ENCODE data around the gene PLEKHG3.
"Not testable (repeated sequence)": the region's sequence is repeated elsewhere in the genome, so short reads cannot be mapped to it uniquely, and the experiment has no call there.

PLEKHG3 gene

DNA sequence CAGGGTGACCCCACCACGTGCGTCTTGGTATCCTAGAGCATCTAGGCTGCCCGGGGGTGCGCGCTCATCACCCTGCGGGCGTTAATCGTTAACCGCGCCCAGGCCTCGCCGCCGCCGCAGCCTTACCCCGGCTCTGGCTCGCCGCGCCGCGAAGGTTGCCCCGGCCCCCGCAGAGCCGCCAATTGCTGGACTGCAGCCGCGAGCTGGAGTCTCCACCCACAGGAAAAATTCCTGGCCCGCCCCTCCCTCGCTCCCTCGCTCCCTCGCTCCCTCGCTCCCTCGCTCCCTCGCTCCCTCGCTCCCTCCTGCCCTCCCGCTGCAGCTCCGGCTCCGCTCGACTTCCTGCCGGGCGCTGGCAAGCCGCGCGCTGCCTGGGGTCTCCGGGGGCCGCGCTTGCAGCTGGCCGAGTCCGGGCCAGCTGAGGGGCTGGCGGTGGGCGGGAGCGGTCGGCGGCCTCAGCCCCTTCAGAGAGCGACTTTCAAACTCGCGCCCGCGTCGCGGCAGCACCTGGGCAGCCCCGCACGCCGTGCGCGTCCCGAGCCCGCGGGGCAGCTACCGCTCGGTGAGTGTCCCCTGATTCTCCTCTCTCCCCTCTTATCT, at the start of gene PLEKHG3:
TSS of gene PLEKHG3 (plus strand) at position 282 of the 600 bp plus-strand sequence. CDS start 23,208 bp downstream, outside the sequence.
- no peak for DNase-seq (ENCODE audit: low spot score)

DNA sequence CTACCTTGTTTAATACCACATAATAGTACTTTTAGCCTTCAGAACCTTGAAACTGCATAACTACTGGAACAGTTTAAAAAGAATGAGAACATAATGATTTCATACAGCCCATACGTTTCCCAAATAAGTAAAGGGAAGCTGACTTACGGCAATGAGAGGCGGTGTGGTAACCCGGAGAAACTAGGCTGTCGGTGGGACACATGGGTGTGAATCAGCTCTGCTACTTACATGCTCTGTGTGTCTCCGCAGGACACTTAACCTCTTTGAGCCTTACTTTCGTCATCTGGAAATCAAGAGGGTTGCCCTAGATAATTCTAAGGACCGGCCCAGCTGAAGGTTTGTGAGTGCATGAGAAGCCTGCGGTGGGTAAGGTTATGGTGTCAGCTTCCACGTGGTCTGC, 49.3 kb upstream of the PLEKHG3 start:
- no peak for DNase-seq (ENCODE audit: low spot score)

DNA sequence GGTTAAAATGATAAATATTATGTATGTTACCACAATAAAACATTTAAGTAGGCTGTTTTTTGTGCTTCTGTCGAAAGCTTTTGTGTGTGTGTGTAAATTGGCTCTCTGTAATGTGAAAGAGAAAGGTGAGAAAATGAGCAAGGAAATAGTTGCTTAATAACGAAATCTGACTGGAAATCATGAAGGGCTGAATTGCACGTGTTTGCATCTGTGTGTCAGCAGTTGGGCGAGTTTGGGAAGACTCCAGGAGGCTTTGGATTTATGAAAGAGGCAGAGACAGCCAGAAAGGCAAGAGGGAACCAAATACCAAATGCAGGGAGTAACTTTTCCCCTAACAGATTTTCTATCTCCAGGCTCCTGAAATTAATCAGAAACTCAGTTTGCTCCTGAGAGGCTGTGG, 47.2 kb upstream of the PLEKHG3 start:
- no peak for DNase-seq (ENCODE audit: low spot score)

DNA sequence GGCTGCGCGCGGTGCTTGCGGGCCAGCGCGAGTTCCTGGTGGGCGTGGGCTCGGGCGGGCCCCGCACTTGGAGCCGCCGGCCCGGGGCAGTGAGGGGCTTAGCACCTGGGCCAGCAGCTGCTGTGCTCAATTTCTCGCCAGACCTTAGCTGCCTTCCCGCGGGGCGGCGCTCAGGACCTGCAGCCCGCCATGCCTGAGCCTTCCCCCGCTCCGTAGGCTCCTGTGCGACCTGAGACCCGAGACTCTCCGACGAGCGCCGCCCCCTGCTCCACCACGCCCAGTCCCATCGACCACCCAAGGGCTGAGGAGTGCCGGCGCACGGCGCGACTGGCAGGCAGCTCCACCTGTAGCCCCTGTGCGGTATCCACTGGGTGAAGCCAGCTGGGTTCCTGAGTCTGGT, 46.0 kb upstream of the PLEKHG3 start:
- DNase-seq (ENCODE audit: low spot score) = no peak

GRCh38 chr14:64658700-64659264, 45.4 kb upstream of the PLEKHG3 start:
- DNase-seq (ENCODE audit: low spot score) = not testable (repeated sequence)

DNA sequence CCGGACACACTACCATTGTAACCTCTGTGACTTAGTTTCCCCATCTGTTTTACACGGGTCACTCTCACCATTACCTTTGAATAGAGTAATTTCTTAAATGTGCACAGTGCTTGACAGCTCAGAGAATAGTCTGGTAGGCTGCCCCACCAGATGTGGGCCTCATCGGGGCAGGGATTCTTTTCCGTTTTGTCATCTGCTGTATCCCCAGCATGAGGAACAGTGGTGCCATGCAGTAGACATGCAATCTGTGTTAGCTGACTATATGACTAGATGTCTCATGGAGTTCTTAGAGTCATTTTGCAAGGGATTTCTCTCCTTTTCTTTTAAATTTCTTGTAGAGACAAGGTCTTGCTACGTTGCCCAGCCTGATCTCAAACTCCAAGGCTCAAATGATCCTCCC, 44.9 kb upstream of the PLEKHG3 start:
- no peak for DNase-seq (ENCODE audit: low spot score)

DNA sequence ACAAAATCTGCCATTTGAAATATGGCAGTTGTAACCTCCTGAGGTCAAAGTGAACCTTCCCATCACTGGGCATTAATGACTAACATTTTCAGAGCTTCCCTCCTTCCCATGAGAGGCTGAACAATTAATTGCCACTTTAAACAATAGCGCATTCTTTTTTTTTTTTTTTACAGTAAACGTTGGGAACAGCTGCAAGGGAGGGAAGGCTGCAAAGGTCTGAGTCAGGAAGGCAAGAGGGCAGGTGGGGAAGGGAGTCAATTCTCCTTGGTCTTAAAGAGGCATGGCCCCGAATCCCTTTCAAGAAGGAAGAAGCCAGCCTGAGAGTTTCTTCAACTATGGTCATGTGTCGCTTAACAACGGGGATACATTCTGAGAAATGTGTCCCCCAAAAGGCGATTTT, 41.0 kb upstream of the PLEKHG3 start:
- no peak for DNase-seq (ENCODE audit: low spot score)

DNA sequence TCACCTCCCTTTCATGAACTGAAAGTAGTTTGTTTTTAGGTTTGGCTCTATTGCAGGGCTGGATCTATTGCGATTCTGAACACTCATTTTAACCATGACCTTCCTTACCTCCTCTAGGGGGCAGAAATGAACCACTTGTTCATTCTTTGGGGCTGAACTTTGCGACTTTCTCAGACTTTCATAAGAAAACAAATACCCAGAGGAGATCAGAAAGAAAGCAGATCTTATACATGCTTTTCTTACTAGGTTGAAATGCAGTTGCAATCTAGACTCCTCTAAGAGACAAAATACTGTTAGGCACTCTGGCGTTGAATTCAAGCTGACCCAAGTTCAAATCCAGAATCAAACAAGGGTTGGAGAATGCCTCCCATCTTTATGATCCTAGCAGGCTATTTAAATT, 32.6 kb upstream of the PLEKHG3 start:
- peak; percentile 57 for DNase-seq (ENCODE audit: low spot score)

DNA sequence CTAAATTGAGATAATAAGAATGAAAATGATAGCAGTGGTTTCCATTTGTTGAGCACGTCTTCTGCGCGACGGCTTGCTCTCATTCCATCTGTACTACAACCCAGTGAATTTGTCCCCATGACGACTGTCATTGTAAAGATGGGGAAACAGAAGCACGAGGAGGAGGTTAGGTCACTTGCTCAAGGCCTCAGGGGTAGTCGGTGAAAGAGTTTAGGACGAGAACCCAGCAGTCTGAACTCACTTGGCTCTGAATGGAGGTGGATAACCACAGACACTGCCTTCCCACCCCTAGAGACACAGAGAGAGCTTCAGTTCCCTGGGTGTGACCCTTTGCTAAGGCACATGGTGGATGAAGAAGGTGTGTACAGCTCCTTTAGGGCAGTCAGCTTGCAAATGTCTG, 30.9 kb upstream of the PLEKHG3 start:
- no peak for DNase-seq (ENCODE audit: low spot score)

DNA sequence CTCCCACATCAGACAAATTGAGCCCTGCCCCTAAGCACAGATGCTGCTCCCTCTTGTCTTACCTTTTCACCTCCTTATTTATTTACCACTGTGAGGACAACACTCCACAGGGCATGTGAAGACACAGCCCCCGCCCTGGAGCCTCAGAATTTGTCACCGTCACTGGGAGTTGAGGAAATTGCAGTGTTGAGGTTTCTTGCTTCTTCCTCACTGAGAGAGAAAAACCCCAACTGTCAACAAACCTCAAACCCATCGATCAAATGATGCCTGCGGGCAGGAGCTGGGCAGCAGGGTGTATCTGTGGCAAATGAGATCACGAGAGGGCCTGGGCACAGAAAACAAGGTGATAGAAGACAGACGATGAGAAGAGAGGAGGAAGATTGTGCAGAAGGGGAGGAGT, 30.5 kb upstream of the PLEKHG3 start:
- no peak for DNase-seq (ENCODE audit: low spot score)

- no peak for DNase-seq (ENCODE audit: low spot score)
Measured at GRCh38 chr14:64674829-64675228, 29.4 kb upstream of the PLEKHG3 start.

DNA sequence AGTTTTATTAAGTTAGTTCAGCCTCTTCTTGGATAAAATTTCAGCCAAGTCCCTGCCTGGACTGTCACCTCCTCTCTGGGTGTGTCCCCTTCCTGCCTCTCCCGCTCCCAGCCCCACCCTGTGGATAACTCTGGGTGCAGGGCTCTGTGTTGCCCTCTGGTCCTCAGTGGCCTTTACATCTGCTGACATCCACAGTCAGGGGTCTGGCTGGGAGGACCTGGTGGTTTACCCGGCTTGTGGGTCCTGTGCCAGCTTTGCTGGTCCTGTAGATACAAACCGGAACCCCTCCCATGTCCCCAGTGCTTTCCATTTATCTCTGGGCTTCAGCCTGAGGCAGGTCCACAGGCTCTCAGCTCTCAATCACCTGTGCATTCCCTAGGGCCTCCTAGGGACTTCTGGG, 28.9 kb upstream of the PLEKHG3 start:
- no peak for DNase-seq (ENCODE audit: low spot score)

DNA sequence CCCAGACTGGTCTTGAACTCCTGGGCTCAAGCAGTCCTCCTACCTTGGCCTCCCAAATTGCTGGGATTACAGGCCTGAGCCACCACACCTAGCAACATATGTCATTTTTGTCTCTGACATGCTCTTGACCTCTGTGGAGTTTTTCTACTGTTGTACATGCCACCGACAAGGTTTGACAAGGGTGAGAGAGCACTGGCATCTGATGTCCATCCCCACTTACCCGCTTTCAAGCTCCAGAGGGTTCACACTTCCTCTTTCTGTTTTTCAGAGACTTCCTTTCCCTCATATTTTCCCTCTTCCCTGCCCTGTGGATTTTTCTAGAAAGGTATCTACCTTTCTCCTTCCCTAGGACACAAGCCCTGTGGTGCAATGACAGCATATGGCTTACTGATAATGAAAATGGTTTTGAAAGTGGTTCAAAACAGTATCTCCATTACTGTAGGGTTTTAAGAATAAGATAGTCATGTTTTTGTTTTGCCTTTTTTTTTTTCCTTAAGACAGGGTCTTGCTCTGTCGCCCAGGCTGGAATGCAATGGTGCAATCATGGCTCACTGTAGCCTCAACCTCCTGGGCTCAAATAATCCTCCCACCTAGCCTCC, 27.7 kb upstream of the PLEKHG3 start:
- DNase-seq (ENCODE audit: low spot score) = no peak

DNA sequence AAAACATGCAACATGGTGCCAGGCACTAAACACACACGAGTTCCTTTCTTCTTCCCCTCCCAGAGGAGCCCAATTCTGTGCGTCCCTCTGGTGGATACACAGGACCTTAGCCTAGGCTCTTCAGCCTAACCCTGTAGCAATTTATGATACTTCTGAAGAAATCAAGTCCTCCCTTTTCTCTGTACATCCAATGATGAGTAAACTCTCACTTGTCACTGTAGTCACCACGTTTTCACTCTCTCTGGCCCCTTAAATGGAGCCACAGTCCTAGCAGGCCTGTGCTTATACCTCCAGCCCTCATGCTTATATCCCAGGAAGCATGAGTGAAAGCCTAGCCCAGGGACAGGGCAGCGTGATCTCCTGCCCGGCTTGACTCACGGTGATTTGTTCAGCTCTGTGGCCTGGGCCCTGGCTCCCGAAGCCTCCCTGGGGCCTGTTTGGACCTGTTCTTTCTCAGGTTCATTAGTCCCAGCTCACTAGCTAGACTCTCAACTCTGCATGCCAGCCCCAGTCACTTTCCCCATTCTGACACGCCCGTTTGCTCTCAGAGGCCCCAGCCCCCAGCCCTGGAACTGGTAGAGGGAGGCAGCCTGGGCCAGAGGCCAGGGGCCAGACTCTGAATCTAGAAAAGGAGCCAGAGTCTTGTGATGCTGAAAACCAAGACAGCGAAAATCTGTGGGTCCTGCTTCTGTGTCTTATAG, 24.1 kb upstream of the PLEKHG3 start:
- no peak for DNase-seq (ENCODE audit: low spot score)

DNA sequence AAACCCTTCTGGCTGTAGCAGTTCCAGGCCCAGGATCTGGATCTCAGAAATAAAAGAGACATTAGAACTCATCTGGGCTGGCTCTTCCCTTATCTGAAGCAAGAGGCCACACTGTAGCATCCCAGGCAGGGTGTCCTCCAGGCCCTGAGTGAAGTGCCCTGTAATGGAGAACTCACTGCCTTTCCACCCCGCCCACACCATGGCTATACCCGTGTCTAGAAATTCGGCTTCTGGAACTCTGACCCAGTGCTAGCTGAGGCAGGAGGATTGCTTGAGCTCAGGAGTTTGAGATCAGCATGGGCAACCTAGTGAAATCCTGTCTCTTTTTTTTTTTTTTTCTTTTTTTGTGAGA, 23.5 kb upstream of the PLEKHG3 start:
- no peak for DNase-seq (ENCODE audit: low spot score)

DNA sequence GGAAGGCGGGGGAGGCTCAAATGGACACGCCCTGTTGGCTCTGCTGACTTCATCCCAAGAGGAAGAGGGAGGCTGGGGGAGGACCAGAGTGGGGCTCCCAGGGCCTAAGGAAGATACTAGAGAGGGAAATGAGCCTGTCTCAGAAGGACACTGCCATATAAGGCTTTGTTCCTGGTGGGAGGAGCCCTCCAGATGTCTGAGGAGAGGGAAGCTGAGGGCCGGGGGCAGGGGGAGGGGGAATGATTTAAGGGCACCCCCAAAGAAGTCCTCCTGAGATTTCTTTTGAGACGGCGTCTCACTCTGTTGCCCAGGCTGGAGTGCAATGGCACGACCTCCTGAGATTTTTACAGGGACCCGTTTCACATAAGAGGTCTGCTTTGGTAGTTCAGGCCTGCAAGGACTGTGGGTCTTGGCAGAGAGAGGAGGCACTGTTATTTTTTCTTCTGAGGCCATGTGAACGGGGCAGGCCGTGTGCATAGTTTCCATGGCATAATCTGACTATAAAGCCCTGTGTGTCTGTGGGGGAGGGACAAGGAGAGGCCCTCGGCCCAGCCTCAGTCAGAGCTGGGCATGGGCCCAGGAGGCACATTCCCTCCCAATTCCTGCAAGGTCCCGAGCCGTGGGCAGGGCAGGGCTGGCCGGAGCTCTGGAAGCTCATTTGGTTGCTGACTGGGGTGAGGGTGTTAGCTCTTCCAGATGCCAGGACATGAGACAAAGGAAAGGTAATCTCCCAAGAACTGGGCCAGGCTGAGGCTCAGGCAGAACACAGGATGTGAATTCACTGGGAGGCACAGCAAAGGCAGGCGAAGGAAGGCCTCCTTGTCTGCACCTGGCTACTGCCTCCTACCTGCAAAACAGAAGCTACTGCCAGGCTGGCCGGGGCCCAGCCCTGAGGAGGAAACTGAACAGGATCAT, 22.2 kb upstream of the PLEKHG3 start:
- no peak for DNase-seq (ENCODE audit: low spot score)

DNA sequence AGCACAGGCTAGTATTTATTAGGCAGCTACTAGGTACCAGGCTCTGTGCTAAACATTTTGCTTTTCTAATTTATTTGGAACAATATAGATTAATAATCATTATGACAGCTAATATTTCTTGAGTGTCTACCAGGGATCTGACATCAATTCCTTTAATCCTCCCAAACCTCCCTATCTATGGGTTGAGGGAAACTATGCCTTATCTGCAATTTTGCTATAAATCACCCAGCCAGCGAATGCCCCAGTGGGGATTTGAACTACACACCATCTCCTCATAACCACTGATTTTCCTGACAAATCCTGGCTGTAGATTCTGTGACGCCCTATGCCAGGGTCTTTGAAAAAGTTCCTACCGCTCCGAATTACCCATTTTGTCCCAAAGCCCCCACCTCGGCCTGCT, 21.4 kb upstream of the PLEKHG3 start:
- no peak for DNase-seq (ENCODE audit: low spot score)

DNA sequence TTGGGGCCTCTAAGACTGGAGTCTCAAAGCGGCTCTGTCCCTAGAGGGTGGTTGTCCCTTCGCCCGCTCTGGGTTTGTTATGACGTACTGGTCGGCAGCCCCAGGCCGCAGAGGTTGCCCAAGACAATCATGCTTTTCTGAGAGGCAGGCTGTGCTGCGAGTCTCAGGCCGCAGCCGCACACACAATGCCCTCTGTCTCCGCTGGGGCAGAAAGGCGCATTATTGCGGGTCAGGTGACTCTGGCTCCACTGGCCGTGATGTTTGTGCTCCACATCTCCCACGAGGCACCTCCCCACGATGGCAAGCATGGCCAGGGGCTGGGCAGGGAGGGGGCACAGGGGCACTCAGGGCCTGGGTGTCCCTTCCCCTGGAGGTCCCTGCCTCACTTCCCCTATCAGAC, 21.0 kb upstream of the PLEKHG3 start:
- DNase-seq (ENCODE audit: low spot score) = no peak

DNA sequence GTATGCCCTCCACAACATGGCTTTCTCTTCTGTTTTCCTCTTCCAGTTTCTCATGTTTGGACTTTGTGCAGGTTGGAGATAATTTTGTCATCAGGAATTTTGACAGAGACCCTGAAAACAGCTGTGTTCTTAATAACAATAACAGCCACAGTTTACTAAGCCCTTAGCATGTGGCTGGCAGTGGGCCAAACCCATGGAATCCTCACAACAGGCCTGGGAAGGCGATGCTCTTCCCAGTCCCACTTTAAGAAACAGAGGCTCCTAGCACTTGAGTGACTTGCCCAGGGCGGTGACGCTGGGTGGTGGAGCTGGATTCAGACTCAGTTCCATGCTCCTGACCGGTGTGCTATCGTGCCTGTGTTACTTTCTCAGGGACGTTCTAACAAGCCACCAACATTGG, 20.1 kb upstream of the PLEKHG3 start:
- DNase-seq (ENCODE audit: low spot score) = no peak

DNA sequence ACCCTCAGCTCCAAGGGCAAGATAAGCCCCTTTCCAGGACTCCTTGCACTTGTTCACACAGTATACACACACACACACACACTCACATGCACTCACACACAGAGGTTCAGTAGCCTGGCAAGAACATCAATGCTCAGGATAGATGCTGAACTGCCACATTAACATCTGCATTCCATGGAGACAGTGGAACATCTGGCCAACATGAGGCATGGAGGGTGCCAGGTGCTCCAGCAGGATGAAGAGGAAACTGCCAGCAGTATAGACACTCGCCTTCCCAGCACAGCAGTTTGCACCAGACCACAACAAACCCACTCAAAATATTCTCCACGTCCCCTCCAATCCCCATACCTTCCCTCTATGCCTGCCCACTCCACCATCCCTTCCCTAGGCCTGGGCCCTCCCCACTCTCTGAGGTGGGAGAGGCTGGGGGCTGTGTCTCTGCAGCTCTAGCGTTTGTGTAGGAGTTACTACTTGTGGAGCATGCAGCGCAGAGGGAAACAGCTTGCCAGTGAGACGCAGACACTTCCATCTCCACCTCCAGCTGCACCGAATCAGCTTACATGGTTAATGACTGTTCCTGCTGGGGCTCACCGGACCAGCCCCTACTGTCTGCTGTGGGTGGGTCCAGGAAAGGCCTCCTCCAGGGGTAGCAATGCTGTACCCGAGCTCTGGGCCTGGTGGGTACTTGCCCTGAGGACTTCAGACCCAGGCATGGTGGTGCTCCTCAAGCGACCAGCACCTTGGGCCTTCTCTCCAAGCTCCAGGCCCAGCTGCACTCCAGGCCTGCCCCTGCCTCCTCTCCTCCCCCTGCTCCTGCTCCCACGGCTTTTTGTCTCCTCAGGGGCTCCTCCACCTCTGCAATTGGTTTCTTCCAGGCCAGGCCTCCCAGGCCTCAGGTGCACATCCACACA, 18.6 kb upstream of the PLEKHG3 start:
- DNase-seq (ENCODE audit: low spot score) = no peak

DNA sequence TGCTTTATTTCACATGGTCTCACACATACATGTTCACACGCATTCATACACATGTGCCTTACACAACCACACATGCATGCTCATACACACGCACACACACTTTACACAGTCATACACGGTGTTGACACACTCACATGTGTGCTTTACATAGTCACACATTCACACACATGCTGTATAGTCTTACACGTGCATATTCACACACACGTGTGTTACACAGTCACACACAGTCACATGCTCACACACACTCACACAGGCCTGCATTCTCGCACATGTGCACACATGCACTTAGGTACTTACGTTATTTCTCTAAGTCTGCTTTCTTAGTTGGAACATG, 18.0 kb upstream of the PLEKHG3 start:
- DNase-seq (ENCODE audit: low spot score) = no peak

Data from kidney capillary endothelial cell (primary cell).